K562 (cell line): ENCODE results near the gene IL4I1. TPM values are rescaled to one million over a fixed set of nuclear protein-coding genes. Genes with fewer than 3 reads are reported as not detected.

Experiments
- CEBPZ ChIP-seq: fragments of 150-350 bp; IDR thresholded peaks from 2 replicates; pipeline ENCODE4 v1.6.1; 2014; ENCODE audit warnings: low read depth, mild to moderate bottlenecking, low read length, borderline replicate concordance
- FUS ChIP-seq: fragments of 200-400 bp; formaldehyde crosslinking; optimal IDR thresholded peaks from 2 replicates; pipeline ENCODE3; 2017; ENCODE audit warnings: low read depth, low read length
- HDGF ChIP-seq: fragments of 450-650 bp; IDR thresholded peaks from 2 replicates; pipeline ENCODE4 v1.6.1; 2016
- KLF1 ChIP-seq: fragments of 450-650 bp; IDR thresholded peaks from 2 replicates; pipeline ENCODE4 v1.6.1; 2016; ENCODE audit warnings: missing genetic modification characterization, missing compliant biosample characterization
- KLF13 ChIP-seq: fragments of 450-650 bp; IDR thresholded peaks from 2 replicates; pipeline ENCODE4 v1.6.1; 2016; ENCODE audit warnings: missing genetic modification characterization, low read depth, mild to moderate bottlenecking, missing compliant biosample characterization, moderate library complexity, borderline replicate concordance
- MEF2A ChIP-seq: IDR thresholded peaks from 2 replicates; pipeline ENCODE4 v1.6.1; 2011; ENCODE audit warnings: low read depth, mild to moderate bottlenecking, low read length, moderate library complexity; ENCODE audit not compliant: control insufficient read depth
- NELFE ChIP-seq: IDR thresholded peaks from 2 replicates; pipeline ENCODE4 v1.6.1; 2011; ENCODE audit warnings: mild to moderate bottlenecking; ENCODE audit not compliant: insufficient read depth, insufficient read length
- NR2F6 ChIP-seq: fragments of 450-650 bp; formaldehyde crosslinking; IDR thresholded peaks from 2 replicates; pipeline ENCODE4 v1.4.0; 2020; ENCODE audit warnings: mild to moderate bottlenecking
- POLR2AphosphoS2 ChIP-seq: IDR thresholded peaks from 2 replicates; pipeline ENCODE4 v1.6.1; 2012; ENCODE audit warnings: low read length, improper control_type of control experiment
- RFX7 ChIP-seq: fragments of 250-450 bp; sonication (Bioruptor Pico); IDR thresholded peaks from 2 replicates; pipeline ENCODE4 v1.5.1; 2021; ENCODE audit warnings: mild to moderate bottlenecking
- SLC30A9 ChIP-seq: fragments of 250-450 bp; sonication (Bioruptor Pico); IDR thresholded peaks from 2 replicates; pipeline ENCODE4 v1.8.0; 2022; ENCODE audit warnings: mild to moderate bottlenecking, moderate library complexity
- SMAD2 ChIP-seq: fragments of 150-350 bp; IDR thresholded peaks from 2 replicates; pipeline ENCODE4 v1.6.1; 2014; ENCODE audit warnings: low read depth, mild to moderate bottlenecking, low read length
- SMAD3 ChIP-seq: fragments of 450-650 bp; formaldehyde crosslinking; conservative IDR thresholded peaks from 2 replicates; pipeline ENCODE4 v1.4.0; 2020; ENCODE audit warnings: mild to moderate bottlenecking
- SMARCE1 ChIP-seq: fragments of 450-650 bp; IDR thresholded peaks from 2 replicates; pipeline ENCODE4 v1.7.1; 2016; ENCODE audit warnings: mild to moderate bottlenecking
- STAT5A ChIP-seq: IDR thresholded peaks from 2 replicates; pipeline ENCODE4 v1.6.1; 2012; ENCODE audit warnings: low read length, inconsistent platforms, borderline replicate concordance
- ZBTB9 ChIP-seq: fragments of 450-650 bp; formaldehyde crosslinking; IDR thresholded peaks from 2 replicates; pipeline ENCODE4 v1.4.0; 2020; ENCODE audit warnings: mild to moderate bottlenecking, moderate library complexity
- ZNF134 ChIP-seq: fragments of 250-450 bp; sonication (Bioruptor Pico); conservative IDR thresholded peaks from 2 replicates; pipeline ENCODE4 v1.4.0; 2020
- ZNF174 ChIP-seq: fragments of 250-450 bp; sonication (Bioruptor Pico); IDR thresholded peaks from 2 replicates; pipeline ENCODE4 v1.4.0; 2020; ENCODE audit warnings: mild to moderate bottlenecking
- ZNF592 ChIP-seq: fragments of 450-650 bp; IDR thresholded peaks from 2 replicates; pipeline ENCODE4 v1.6.1; 2017; ENCODE audit warnings: antibody characterized with exemption, mild to moderate bottlenecking
- polyA plus RNA-seq, 8 experiments: library from polyadenylated mRNA; depleted of rRNA in 4 of 8; stranded (reverse) in 5 of 8; unstranded in 3 of 8; fragments of >200 nt; fragmentation: Nextera tagmentation in 2 of 8; fragmentation: Illumina TruSeq in 1 of 8; extraction: Ambion mirVana in 2 of 8; extraction: Trizol in 1 of 8; gene quantifications; 2 replicates each; pipeline versions ENCODE4 v1.2.1 to v1.2.3, GENCODE V29; 2011 to 2014; ENCODE audit warnings: inconsistent platforms in 1 of 8, missing spikeins in 1 of 8
- total RNA-seq, 7 experiments: library from RNA; depleted of rRNA in 6 of 7; stranded (reverse); fragments of >200 nt in 6 of 7; fragmentation: Illumina TruSeq in 2 of 7; extraction: Trizol in 2 of 7; gene quantifications; 2 replicates each; pipeline versions ENCODE4 v1.2.1 to v1.2.3, GENCODE V29; 2011 to 2021; ENCODE audit warnings: low replicate concordance in 1 of 7
- TF ChIP-seq, protein P1 (sequence below): fragments of 450-650 bp; formaldehyde crosslinking; IDR thresholded peaks from 2 replicates; pipeline ENCODE4 v1.4.0; 2022; ENCODE audit warnings: missing genetic modification characterization

The IL4I1 gene
- total and polyA plus RNA-seq, 9 of the 15 experiments (the other 6 are each of a cell fraction or from before 2014, with no cell fraction given) = 0.06 to 0.95 (median 0.43) TPM; not detected in 2

DNA sequence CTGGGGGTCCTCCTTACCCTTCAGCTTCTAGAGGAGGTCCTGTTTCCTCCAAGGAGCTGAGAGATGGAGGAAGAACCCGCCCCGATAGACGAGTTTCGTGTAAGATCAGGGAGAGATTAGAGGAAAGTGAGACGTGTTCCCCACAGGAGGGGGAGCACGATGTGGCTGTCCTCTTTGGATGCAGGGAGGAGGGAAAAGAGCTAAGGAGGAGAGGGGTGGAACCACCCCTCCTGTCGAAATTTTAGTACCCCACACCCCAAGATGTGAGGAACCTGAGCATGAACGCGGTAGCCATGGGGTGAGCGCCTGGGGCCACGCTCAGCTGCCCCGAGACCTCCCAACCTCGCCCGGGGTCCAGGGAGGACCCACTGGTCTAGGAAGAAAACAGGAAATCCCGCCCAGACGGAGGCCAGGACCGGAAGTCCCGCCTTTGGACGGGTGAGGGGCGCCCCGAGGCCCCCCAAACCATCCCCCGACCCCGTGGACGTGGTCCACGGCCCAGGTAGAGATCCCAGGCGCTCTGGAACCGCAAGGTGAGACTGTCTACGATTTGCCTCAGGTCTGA is 20.7 kb downstream of the IL4I1 start (continued):
- TF ChIP-seq, protein P1, sequence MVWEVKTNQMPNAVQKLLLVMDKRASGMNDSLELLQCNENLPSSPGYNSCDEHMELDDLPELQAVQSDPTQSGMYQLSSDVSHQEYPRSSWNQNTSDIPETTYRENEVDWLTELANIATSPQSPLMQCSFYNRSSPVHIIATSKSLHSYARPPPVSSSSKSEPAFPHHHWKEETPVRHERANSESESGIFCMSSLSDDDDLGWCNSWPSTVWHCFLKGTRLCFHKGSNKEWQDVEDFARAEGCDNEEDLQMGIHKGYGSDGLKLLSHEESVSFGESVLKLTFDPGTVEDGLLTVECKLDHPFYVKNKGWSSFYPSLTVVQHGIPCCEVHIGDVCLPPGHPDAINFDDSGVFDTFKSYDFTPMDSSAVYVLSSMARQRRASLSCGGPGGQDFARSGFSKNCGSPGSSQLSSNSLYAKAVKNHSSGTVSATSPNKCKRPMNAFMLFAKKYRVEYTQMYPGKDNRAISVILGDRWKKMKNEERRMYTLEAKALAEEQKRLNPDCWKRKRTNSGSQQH (CRISPR knock-in tag) = no peak
- TF ChIP-seq ZNF134 (CRISPR knock-in tag) = no peak
- TF ChIP-seq HDGF = no peak
- no peak for TF ChIP-seq SLC30A9 (CRISPR knock-in tag)
- no peak for TF ChIP-seq ZBTB9
- no peak for TF ChIP-seq SMAD2
- no peak for TF ChIP-seq SMARCE1
- no peak for TF ChIP-seq STAT5A
- no peak for TF ChIP-seq POLR2AphosphoS2
- no peak for TF ChIP-seq FUS
- no peak for TF ChIP-seq ZNF174
- no peak for TF ChIP-seq NELFE
- TF ChIP-seq MEF2A = no peak
- no peak for TF ChIP-seq KLF13
- TF ChIP-seq RFX7 (CRISPR knock-in tag) = no peak
- no peak for TF ChIP-seq KLF1 (tag)
- TF ChIP-seq NR2F6 (CRISPR knock-in tag) = no peak
- TF ChIP-seq SMAD3 (CRISPR knock-in tag) = no peak
- TF ChIP-seq CEBPZ = peak; percentile 82; the same call in 1 of the 2 replicates
- no peak for TF ChIP-seq ZNF592
